ENCODE results near the gene PNMT. TPM values are rescaled to one million over a fixed set of nuclear protein-coding genes. Genes with fewer than 3 reads are reported as not detected.

The PNMT gene, protein sequence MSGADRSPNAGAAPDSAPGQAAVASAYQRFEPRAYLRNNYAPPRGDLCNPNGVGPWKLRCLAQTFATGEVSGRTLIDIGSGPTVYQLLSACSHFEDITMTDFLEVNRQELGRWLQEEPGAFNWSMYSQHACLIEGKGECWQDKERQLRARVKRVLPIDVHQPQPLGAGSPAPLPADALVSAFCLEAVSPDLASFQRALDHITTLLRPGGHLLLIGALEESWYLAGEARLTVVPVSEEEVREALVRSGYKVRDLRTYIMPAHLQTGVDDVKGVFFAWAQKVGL
- 10 to 100 TPM in 1 of 4 donors, 1 to 10 TPM in 3; 1.4 to 28.1 (median 1.8) TPM for total RNA-seq

DNA sequence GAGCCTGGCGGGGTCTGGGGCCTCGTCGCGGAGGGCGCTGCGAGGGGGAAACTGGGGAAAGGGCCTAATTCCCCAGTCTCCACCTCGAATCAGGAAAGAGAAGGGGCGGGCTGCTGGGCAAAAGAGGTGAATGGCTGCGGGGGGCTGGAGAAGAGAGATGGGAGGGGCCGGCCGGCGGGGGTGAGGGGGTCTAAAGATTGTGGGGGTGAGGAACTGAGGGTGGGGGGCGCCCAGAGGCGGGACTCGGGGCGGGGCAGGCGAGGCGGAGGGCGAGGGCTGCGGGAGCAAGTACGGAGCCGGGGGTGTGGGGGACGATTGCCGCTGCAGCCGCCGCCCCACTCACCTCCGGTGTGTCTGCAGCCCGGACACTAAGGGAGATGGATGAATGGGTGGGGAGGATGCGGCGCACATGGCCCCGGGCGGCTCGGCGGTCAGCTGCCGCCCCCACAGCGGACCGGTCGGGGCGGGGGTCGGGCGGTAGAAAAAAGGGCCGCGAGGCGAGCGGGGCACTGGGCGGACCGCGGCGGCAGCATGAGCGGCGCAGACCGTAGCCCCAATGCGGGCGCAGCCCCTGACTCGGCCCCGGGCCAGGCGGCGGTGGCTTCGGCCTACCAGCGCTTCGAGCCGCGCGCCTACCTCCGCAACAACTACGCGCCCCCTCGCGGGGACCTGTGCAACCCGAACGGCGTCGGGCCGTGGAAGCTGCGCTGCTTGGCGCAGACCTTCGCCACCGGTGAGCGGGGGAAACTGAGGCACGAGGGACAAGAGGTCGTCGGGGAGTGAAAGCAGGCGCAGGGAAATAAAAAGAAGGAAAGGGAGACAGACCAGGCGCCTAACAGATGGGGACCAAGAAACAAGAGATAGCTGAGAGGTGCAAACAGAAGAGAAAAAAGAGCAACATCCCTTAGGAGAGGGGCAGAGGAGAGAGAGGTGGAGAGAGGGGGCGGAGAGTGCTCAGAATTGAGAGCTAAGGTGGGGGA is at the start of gene PNMT:
TSS of gene PNMT (plus strand) at position 509 of the 980 bp plus-strand sequence. CDS start at position 532, 23 bp downstream.
- H3K4me3 ChIP-seq = peak within 1 kb of the TSS; percentile 37 to 60 (median 50)
- TF ChIP-seq, protein P1, sequence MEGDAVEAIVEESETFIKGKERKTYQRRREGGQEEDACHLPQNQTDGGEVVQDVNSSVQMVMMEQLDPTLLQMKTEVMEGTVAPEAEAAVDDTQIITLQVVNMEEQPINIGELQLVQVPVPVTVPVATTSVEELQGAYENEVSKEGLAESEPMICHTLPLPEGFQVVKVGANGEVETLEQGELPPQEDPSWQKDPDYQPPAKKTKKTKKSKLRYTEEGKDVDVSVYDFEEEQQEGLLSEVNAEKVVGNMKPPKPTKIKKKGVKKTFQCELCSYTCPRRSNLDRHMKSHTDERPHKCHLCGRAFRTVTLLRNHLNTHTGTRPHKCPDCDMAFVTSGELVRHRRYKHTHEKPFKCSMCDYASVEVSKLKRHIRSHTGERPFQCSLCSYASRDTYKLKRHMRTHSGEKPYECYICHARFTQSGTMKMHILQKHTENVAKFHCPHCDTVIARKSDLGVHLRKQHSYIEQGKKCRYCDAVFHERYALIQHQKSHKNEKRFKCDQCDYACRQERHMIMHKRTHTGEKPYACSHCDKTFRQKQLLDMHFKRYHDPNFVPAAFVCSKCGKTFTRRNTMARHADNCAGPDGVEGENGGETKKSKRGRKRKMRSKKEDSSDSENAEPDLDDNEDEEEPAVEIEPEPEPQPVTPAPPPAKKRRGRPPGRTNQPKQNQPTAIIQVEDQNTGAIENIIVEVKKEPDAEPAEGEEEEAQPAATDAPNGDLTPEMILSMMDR (IDR thresholded peaks at IDR 0.05) = peak; percentile 23 to 79 (median 66)
- no peak for TF ChIP-seq POLR2A (IDR thresholded peaks at IDR 0.05)
- peaks cover 0 to 6% of the 10 kb centered on the region in 2 donors for H3K27me3 ChIP-seq
- H3K4me1 ChIP-seq = peaks cover 5 to 59% (median 15%) of the 10 kb centered on the region in 4 donors
- H3K9me3 ChIP-seq = no peaks in the 10 kb centered on the region
- H3K36me3 ChIP-seq = no peaks in the 10 kb centered on the region
- peak within 1 kb of the TSS in 2 of 4 donors; percentile 23 to 44 for H3K27ac ChIP-seq
- DNase-seq = peak; percentile 77 to 89 (median 85)

DNA sequence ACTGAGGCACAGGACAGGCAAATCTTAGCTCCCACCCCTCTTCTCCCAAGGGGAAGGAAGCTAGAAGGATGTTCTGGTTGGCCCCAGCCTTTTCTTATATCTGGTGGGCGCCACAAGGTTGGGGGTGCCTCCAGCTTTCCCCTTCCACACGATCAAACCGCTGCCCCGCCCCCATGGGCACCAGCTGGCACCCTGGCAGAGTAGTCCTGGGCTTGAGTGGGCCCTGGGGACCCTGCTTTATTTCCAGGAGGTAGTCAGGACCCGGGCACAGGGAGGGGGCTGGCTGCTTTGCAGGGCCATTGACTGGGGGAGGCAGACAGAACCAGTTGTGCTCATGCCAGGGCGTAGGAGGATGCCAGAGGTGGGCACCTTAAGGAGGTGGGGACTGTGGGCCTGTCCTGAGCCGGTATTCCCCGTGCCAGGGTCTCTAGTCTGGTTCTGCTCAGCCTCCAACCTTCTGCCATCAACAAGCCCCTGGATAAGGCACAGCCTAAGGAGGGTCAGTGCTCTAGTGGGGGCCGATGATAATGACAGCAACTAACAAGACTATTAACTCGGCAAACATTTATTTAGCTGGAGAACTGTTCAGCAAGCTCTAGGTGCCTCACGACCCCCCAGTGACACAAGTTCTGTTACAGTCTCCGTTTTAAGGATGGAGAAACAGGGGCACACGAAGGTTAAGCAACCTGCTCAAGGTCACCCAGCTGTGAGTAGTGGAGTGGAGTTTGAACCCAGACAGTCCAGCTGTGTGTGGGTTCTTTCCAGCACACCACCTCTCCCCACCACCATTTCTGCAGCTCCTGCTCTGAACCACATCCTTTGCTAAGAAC is 49.1 kb upstream of the PNMT start:
- Histone ChIP-seq H3K9me3 (no peaks in the 10 kb centered on the region), H3K4me3 (peak overlapping the region in 1 of 4 donors; percentile 37), H3K36me3 (no peaks in the 10 kb centered on the region), H3K4me1 (peaks cover 0 to 21% (median 10%) of the 10 kb centered on the region in 4 donors), H3K27me3 (no peaks in the 10 kb centered on the region), H3K27ac (peak overlapping the region in 1 of 4 donors; percentile 75)
- DNase-seq = no peak
- TF ChIP-seq POLR2A (IDR thresholded peaks at IDR 0.05) = no peak
- TF ChIP-seq, protein P1 (IDR thresholded peaks at IDR 0.05) = no peak

DNA sequence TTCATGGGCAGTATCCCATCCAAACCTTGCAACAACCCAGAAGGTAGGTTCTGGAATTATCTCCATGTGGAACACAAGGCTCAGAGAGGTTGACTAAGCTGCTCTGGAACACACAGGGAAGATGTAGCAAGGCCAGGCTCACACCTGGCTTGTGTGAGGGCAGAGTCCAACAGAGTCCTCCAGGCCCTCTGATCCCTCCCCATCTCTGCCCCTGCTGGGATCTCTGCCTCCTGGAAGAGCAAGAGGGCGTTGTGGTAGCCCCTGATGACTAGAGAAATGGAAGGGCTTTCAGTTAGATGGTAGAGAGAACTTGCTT is 48.5 kb upstream of the PNMT start:
- Histone ChIP-seq H3K27me3 (no peaks in the 10 kb centered on the region), H3K27ac (no peak overlapping the region), H3K36me3 (no peaks in the 10 kb centered on the region), H3K4me1 (peaks cover 0 to 21% (median 10%) of the 10 kb centered on the region in 4 donors), H3K4me3 (no peak overlapping the region), H3K9me3 (no peaks in the 10 kb centered on the region)
- TF ChIP-seq, protein P1 (IDR thresholded peaks at IDR 0.05) = no peak
- TF ChIP-seq POLR2A (IDR thresholded peaks at IDR 0.05) = no peak
- no peak for DNase-seq

DNA sequence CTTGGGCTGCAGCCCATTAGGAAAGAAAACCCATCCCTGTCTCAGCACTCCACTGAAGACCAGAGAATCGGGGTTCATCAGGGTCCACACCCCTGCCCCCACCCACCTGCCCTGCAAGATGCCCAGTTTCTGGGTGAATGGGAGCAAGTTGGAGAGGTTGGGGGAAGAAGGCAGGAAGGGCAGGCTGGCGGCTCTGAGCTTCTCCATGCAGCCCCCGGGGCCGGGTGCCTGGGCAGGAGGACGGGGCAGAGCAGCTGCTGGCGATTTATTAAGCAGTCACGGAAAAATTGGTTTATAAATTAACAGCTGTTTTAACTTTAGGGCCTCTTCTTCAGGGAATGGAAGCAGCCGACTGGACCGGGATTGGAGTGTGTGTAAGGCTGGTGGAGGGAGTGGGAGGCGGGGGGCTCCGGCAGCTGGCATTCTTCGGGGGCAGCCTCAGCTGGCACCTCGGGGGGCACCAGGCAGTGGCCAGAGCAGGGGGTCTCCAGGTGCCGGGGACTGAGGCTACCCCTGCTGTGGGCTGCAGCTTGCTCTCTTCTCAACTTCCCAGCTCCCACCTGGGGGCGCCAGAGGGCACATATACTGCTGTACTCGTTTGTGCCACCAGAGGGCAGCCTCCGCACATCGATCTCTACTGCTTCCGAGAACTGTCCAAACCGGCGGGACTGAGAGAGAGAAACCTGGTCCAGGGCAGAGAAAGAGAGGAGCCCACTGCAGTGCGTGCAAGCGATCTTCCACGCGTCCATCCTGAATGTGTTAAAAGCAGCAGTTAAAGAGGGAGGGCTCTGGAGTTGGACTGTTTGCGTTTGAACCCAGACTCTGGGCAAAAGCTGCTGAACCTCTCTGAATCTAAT is 46.5 kb upstream of the PNMT start:
- H3K36me3 ChIP-seq = no peaks in the 10 kb centered on the region
- DNase-seq = peak; percentile 88 to 94 (median 92)
- peak overlapping the region in 1 of 4 donors; percentile 36 for H3K4me3 ChIP-seq
- H3K27ac ChIP-seq = peak overlapping the region in 1 of 4 donors; percentile 38
- no peaks in the 10 kb centered on the region for H3K27me3 ChIP-seq
- H3K9me3 ChIP-seq = no peaks in the 10 kb centered on the region
- peaks cover 3 to 26% (median 11%) of the 10 kb centered on the region in 4 donors for H3K4me1 ChIP-seq
- no peak for TF ChIP-seq POLR2A (IDR thresholded peaks at IDR 0.05)
- TF ChIP-seq, protein P1 (IDR thresholded peaks at IDR 0.05) = peak; percentile 98 to 100 (median 100)
